Measurements from ENCODE around the gene DSG3.

- no peak for TF ChIP-seq CTCF (conservative IDR thresholded peaks at IDR 0.05; ENCODE audit: low read length)
- TF ChIP-seq EZH2phosphoT487 (IDR thresholded peaks at IDR 0.05; ENCODE audit: borderline replicate concordance): no peak
Observed at GRCh38 chr18:31500051-31500688, 52.6 kb downstream of the DSG3 start.

All from Loucy (cell line).